GM04504 (cell line): ENCODE measurements around the gene TRMT112.
"Not testable (repeated sequence)": the region's sequence is repeated elsewhere in the genome, so short reads cannot be mapped to it uniquely, and the experiment has no call there.

Experiments
- DNase-seq: peaks from one replicate; pipeline ENCODE4 v3.0.0-alpha.2; 2012; ENCODE audit warnings: low read depth

The TRMT112 gene

GRCh38 chr11:64331569-64332371 is 14.4 kb upstream of the TRMT112 start:
- peak; percentile 87 for DNase-seq

- DNase-seq, result no peak
These were observed 13.5 kb upstream of the TRMT112 start for GRCh38 chr11:64330888-64331287.

- no peak for DNase-seq
These were observed 10.6 kb upstream of the TRMT112 start for GRCh38 chr11:64327993-64328392.

- no peak for DNase-seq
These were observed 10.0 kb upstream of the TRMT112 start for GRCh38 chr11:64327375-64327774.

GRCh38 chr11:64324692-64325469 is 7.5 kb upstream of the TRMT112 start:
- DNase-seq, result no peak

- not testable (repeated sequence) for DNase-seq
These were observed 6.6 kb upstream of the TRMT112 start for GRCh38 chr11:64323984-64324383.

- DNase-seq, result no peak
These were observed 6.0 kb upstream of the TRMT112 start for GRCh38 chr11:64323373-64323772.

GRCh38 chr11:64322925-64323260 is 5.5 kb upstream of the TRMT112 start:
- DNase-seq, result no peak

GRCh38 chr11:64321533-64321932 is 4.2 kb upstream of the TRMT112 start:
- DNase-seq, result no peak

GRCh38 chr11:64321026-64321425 is 3.7 kb upstream of the TRMT112 start:
- no peak for DNase-seq

GRCh38 chr11:64320556-64320955 is 3.2 kb upstream of the TRMT112 start:
- DNase-seq, result no peak

GRCh38 chr11:64318766-64319761 is 1.7 kb upstream of the TRMT112 start:
- no peak for DNase-seq

- peak; percentile 93 for DNase-seq
These were observed 804 bp upstream of the TRMT112 start, which contains the start of gene PRDX5 for GRCh38 chr11:64317961-64318765. Gene PRDX5 (plus strand): TSS chr11:64318121. CDS start chr11:64318216, 95 bp downstream.

- DNase-seq, result no peak
These were observed 561 bp downstream of the TRMT112 start for GRCh38 chr11:64316672-64317324.

GRCh38 chr11:64315667-64316526 is 1.5 kb downstream of the TRMT112 start:
- DNase-seq, result not testable (repeated sequence)

- DNase-seq, result no peak
These were observed 2.4 kb downstream of the TRMT112 start for GRCh38 chr11:64314805-64315561.

- DNase-seq, result no peak
These were observed 3.1 kb downstream of the TRMT112 start for GRCh38 chr11:64314146-64314804.

- DNase-seq, result no peak
These were observed 3.7 kb downstream of the TRMT112 start for GRCh38 chr11:64313491-64314145.
